ENCODE measurements around the gene SLC26A11.

Gene SLC26A11

GRCh38 chr17:80220054-80220735 is at the start of gene SLC26A11, which contains the start of gene SGSH:
Gene SLC26A11 (plus strand): TSS chr17:80220427. CDS start chr17:80221561, 1,134 bp downstream.
Gene SGSH (minus strand): TSS chr17:80220333. CDS start chr17:80220313, 20 bp downstream.
- peak; percentile 37 for DNase-seq

GRCh38 chr17:80171681-80172080 is 48.5 kb upstream of the SLC26A11 start:
- no peak for DNase-seq

- no peak for DNase-seq
Measured at GRCh38 chr17:80173126-80173525, 47.1 kb upstream of the SLC26A11 start.

- DNase-seq, result no peak
Measured at GRCh38 chr17:80173916-80174315, 46.3 kb upstream of the SLC26A11 start.

- DNase-seq, result no peak
Measured at GRCh38 chr17:80176757-80177156, 43.5 kb upstream of the SLC26A11 start.

GRCh38 chr17:80177986-80178595 is 42.1 kb upstream of the SLC26A11 start:
- DNase-seq, result no peak

- DNase-seq, result no peak
Measured at GRCh38 chr17:80180192-80180591, 40.0 kb upstream of the SLC26A11 start.

- DNase-seq, result no peak
Measured at GRCh38 chr17:80181431-80181830, 38.8 kb upstream of the SLC26A11 start.

GRCh38 chr17:80182118-80182844 is 37.9 kb upstream of the SLC26A11 start:
- no peak for DNase-seq

- no peak for DNase-seq
Measured at GRCh38 chr17:80182845-80183223, 37.4 kb upstream of the SLC26A11 start.

GRCh38 chr17:80183581-80184422 is 36.4 kb upstream of the SLC26A11 start:
- no peak for DNase-seq

- no peak for DNase-seq
Measured at GRCh38 chr17:80184423-80184714, 35.9 kb upstream of the SLC26A11 start.

- DNase-seq, result no peak
Measured at GRCh38 chr17:80185968-80186367, 34.3 kb upstream of the SLC26A11 start.

- no peak for DNase-seq
Measured at GRCh38 chr17:80187090-80187489, 33.1 kb upstream of the SLC26A11 start.

- no peak for DNase-seq
Measured at GRCh38 chr17:80187515-80187941, 32.7 kb upstream of the SLC26A11 start.

GRCh38 chr17:80189611-80190010 is 30.6 kb upstream of the SLC26A11 start:
- DNase-seq, result no peak

- no peak for DNase-seq
Measured at GRCh38 chr17:80190716-80191115, 29.5 kb upstream of the SLC26A11 start.

GRCh38 chr17:80191192-80191591 is 29.0 kb upstream of the SLC26A11 start:
- DNase-seq, result peak; percentile 33

- DNase-seq, result no peak
Measured at GRCh38 chr17:80191865-80192661, 28.2 kb upstream of the SLC26A11 start.

- no peak for DNase-seq
Measured at GRCh38 chr17:80195141-80195540, 25.1 kb upstream of the SLC26A11 start.

- DNase-seq, result no peak
Measured at GRCh38 chr17:80195671-80196529, 24.3 kb upstream of the SLC26A11 start.

Data from SHP77 treated with DMSO at 0.1 percent for 48 hours (cell line).